Endothelial cell of umbilical vein (primary cell): ENCODE results near the gene ELL2. TPM values are rescaled to one million over a fixed set of nuclear protein-coding genes. Genes with fewer than 3 reads are reported as not detected.

Source experiments
- BruUV-seq: library from RNA; stranded (reverse); fragments of 400-500 nt; replicated peaks from 2 replicates; lab custom pipeline; 2021; lab: Mats Ljungman, UMichigan
- CTCF ChIA-PET: fragments of 300-600, 350-600 bp; sonication (Branson Sonifier 250); formaldehyde crosslinking; loops from one replicate; lab custom pipeline; 2021; ENCODE audit warnings: antibody characterized with exemption, inconsistent platforms; lab: Charles Lee
- POLR2A ChIA-PET: fragments of 300-600, 350-600 bp; sonication (Branson Sonifier 250); formaldehyde crosslinking; loops from one replicate; lab custom pipeline; 2021; ENCODE audit warnings: antibody characterized with exemption, inconsistent platforms; lab: Charles Lee
- DNase-seq: peaks from one replicate; pipeline ENCODE4 v3.0.0-alpha.2; 2011; ENCODE audit warnings: low read depth, low spot score
- FAIRE-seq: peaks from 2 replicates; lab custom pipeline; 2011; peaks lifted over from hg19 to GRCh38; lab: Jason Lieb, UNC
- H2AFZ ChIP-seq: 2 replicates; pipeline ENCODE4 v1.6.0; 2012; ENCODE audit warnings: low read depth, low read length, control low read depth, inconsistent platforms
- H3K27ac ChIP-seq: 2 replicates; pipeline ENCODE4 v1.5.1; 2011; ENCODE audit warnings: low read depth, mild to moderate bottlenecking, control low read depth, low read length, moderate library complexity; ENCODE audit not compliant: insufficient read depth
- H3K27me3 ChIP-seq, 2 experiments: 2 replicates each; pipeline versions ENCODE4 v1.6.0 to v1.6.1; 2011; ENCODE audit warnings: low read length in 2 of 2, mixed read lengths in 1 of 2; ENCODE audit not compliant: control insufficient read depth in 2 of 2, insufficient read depth in 2 of 2
- H3K36me3 ChIP-seq, 2 experiments: 2 replicates in 1 of 2; 3 replicates in 1 of 2; pipeline ENCODE4 v1.5.1; 2011; ENCODE audit warnings: low read length in 2 of 2, mild to moderate bottlenecking in 1 of 2, moderate library complexity in 1 of 2; ENCODE audit not compliant: control insufficient read depth in 2 of 2, insufficient read depth in 2 of 2; ENCODE audit errors: extremely low read depth in 1 of 2
- H3K4me1 ChIP-seq: 3 replicates; pipeline ENCODE4 v1.5.1; 2011; ENCODE audit warnings: mild to moderate bottlenecking, low read length; ENCODE audit not compliant: control insufficient read depth, insufficient read depth; ENCODE audit errors: extremely low read depth
- H3K4me2 ChIP-seq: 2 replicates; pipeline ENCODE4 v1.6.1; 2011; ENCODE audit warnings: low read length, control low read depth, mixed read lengths; ENCODE audit not compliant: insufficient read depth
- H3K4me3 ChIP-seq, 3 experiments: fragments of 200-600 bp in 1 of 3; sonication (generic), shearing (Covaris generic) in 1 of 3; replicated peaks in 1 of 3; 2 replicates each; pipeline ENCODE4 v1.5.1; 2011 to 2016; ENCODE audit warnings: control low read depth in 3 of 3, low read length in 3 of 3, mild to moderate bottlenecking in 2 of 3, inconsistent platforms in 1 of 3, low read depth in 1 of 3, moderate library complexity in 1 of 3; ENCODE audit not compliant: insufficient read depth in 1 of 3
- H3K79me2 ChIP-seq: 2 replicates; pipeline ENCODE4 v1.6.0; 2012; ENCODE audit warnings: low read length, inconsistent platforms; ENCODE audit not compliant: control insufficient read depth, insufficient read depth
- H3K9ac ChIP-seq: replicated peaks from 2 replicates; pipeline ENCODE3; 2011; ENCODE audit warnings: low read length, control low read depth; ENCODE audit not compliant: insufficient read depth; ENCODE audit errors: extremely low read depth
- H3K9me1 ChIP-seq: replicated peaks from 3 replicates; pipeline ENCODE4 v1.6.0; 2011; ENCODE audit warnings: mild to moderate bottlenecking, low read length; ENCODE audit not compliant: control insufficient read depth, insufficient read depth; ENCODE audit errors: extremely low read depth
- H3K9me3 ChIP-seq: replicated peaks from 2 replicates; pipeline ENCODE4 v1.5.1; 2012; ENCODE audit warnings: low read length, inconsistent platforms; ENCODE audit not compliant: control insufficient read depth, insufficient read depth
- H4K20me1 ChIP-seq: replicated peaks from 2 replicates; pipeline ENCODE3; 2011; ENCODE audit warnings: mild to moderate bottlenecking, low read length; ENCODE audit not compliant: control insufficient read depth, insufficient read depth; ENCODE audit errors: extremely low read depth
- EZH2 ChIP-seq: IDR thresholded peaks from 2 replicates; pipeline ENCODE4 v1.6.1; 2012; ENCODE audit warnings: borderline replicate concordance, low read depth, mild to moderate bottlenecking, moderate library complexity, low read length, inconsistent platforms; ENCODE audit not compliant: severe bottlenecking
- FOS ChIP-seq: IDR thresholded peaks from 2 replicates; pipeline ENCODE4 v1.6.1; 2011; ENCODE audit warnings: mild to moderate bottlenecking, low read length, moderate library complexity, borderline replicate concordance; ENCODE audit not compliant: insufficient read depth
- GATA2 ChIP-seq: IDR thresholded peaks from 2 replicates; pipeline ENCODE4 v1.7.0; 2011; ENCODE audit warnings: low read depth, mild to moderate bottlenecking, moderate library complexity, mixed read lengths, low read length; ENCODE audit not compliant: insufficient read length, insufficient read depth
- JUN ChIP-seq: IDR thresholded peaks from 2 replicates; pipeline ENCODE4 v1.6.1; 2011; ENCODE audit warnings: borderline replicate concordance, low read depth; ENCODE audit not compliant: insufficient read length, insufficient read depth
- MYC ChIP-seq: IDR thresholded peaks from one replicate; pipeline ENCODE4 v1.6.1; 2011; ENCODE audit warnings: mild to moderate bottlenecking, low read depth, low read length
- POLR2A ChIP-seq: IDR thresholded peaks from 2 replicates; pipeline ENCODE4 v1.6.1; 2012; ENCODE audit warnings: low read depth, mild to moderate bottlenecking, control low read depth, low read length
- POLR2AphosphoS5 ChIP-seq: IDR thresholded peaks from 2 replicates; pipeline ENCODE4 v1.6.1; 2012; ENCODE audit warnings: low read depth, mild to moderate bottlenecking, control low read depth, low read length, moderate library complexity; ENCODE audit not compliant: insufficient read depth
- dilution Hi-C: fragments of 300-500 bp; cut with MboI; formaldehyde crosslinking; loops from one replicate; pipeline ENCODE4 v1.15.0; 2019; ENCODE audit warnings: low sequenced_read_pairs; ENCODE audit not compliant: extremely low pct_ligation_motif_present
- intact Hi-C: fragments of 100-400 bp; cut with micrococcal nuclease; formaldehyde crosslinking; loops from one replicate; pipeline ENCODE4 v1.10.0; 2022
- polyA plus RNA-seq, 4 experiments: library from polyadenylated mRNA; depleted of rRNA in 3 of 4; stranded (reverse) in 3 of 4; unstranded in 1 of 4; fragments of >200 nt; gene quantifications; 2 replicates each; pipeline versions ENCODE4 v1.2.1 to v1.2.3, GENCODE V29; 2011 to 2012; ENCODE audit warnings: missing spikeins in 1 of 4
- total RNA-seq: library from RNA; stranded (reverse); gene quantifications from 2 replicates; pipeline ENCODE4 v1.2.3, GENCODE V29; 2021
- TF ChIP-seq, protein P1 (sequence below), 2 donors: IDR thresholded peaks; 1 replicate in 1 of 2; 2 replicates in 1 of 2; pipeline ENCODE4 v1.5.1; 2011; ENCODE audit warnings: low read length in 2 of 2, mild to moderate bottlenecking in 2 of 2, moderate library complexity in 2 of 2, control low read depth in 1 of 2, inconsistent platforms in 1 of 2, low read depth in 1 of 2; ENCODE audit not compliant: insufficient read depth in 1 of 2; ENCODE audit errors: extremely low read depth in 1 of 2
- TF ChIP-seq, protein P2 (sequence below): IDR thresholded peaks from 2 replicates; pipeline ENCODE4 v1.6.1; 2011; ENCODE audit not compliant: insufficient read depth, insufficient read length

Gene ELL2
- total and polyA plus RNA-seq, 2 donors (not counting 3 experiments of a cell fraction or from before 2014, with no cell fraction given), result 6.8 to 26.0 TPM

DNA sequence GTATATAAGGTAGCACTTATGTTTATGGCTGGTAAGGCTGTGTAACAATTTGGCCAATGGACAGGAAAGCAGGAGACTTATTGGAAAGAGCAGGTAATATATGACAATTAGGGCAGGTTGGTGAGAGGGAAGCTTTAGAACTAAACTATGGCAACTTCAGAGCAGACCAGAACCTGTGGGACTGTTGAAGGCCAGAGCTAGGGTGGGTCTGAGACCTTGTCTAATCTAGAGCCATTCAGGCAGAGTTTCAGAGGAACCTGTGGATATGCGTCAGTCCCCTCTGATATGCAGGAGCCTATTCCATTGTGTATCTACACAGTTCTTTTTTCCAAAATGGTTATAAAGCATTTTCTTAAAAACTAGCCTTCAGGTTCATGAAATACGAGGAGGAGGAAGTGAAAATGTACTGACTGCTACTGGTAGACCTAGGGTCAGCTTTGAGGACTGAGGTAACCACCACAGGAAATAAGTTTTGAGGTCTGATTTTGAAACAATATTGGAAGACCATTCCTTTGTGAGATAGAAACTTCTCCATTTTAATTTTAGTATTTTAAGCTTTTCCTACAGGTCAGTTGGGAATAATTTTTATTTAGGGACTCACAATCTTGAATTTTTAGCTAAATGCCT, 37.6 kb downstream of the ELL2 start:
- H2AFZ ChIP-seq, result no peak overlapping the region
- H3K27ac ChIP-seq, result no peak overlapping the region
- H3K9me1 ChIP-seq, result no peaks in the 10 kb centered on the region
- intact Hi-C loops (no loop called here), dilution Hi-C loops (no loop called here)
- no peaks in the 10 kb centered on the region for H4K20me1 ChIP-seq
- no peak for TF ChIP-seq JUN
- TF ChIP-seq FOS, result no peak
- TF ChIP-seq EZH2, result no peak
- TF ChIP-seq, protein P1, sequence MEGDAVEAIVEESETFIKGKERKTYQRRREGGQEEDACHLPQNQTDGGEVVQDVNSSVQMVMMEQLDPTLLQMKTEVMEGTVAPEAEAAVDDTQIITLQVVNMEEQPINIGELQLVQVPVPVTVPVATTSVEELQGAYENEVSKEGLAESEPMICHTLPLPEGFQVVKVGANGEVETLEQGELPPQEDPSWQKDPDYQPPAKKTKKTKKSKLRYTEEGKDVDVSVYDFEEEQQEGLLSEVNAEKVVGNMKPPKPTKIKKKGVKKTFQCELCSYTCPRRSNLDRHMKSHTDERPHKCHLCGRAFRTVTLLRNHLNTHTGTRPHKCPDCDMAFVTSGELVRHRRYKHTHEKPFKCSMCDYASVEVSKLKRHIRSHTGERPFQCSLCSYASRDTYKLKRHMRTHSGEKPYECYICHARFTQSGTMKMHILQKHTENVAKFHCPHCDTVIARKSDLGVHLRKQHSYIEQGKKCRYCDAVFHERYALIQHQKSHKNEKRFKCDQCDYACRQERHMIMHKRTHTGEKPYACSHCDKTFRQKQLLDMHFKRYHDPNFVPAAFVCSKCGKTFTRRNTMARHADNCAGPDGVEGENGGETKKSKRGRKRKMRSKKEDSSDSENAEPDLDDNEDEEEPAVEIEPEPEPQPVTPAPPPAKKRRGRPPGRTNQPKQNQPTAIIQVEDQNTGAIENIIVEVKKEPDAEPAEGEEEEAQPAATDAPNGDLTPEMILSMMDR (IDR thresholded peaks at IDR 0.05; ENCODE audit: extremely low read depth in 1 of 2, insufficient read depth in 1 of 2, low read depth in 1 of 2, low read length in 2 of 2), result no peak
- TF ChIP-seq, protein P2, sequence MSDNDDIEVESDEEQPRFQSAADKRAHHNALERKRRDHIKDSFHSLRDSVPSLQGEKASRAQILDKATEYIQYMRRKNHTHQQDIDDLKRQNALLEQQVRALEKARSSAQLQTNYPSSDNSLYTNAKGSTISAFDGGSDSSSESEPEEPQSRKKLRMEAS, result no peak
- no peak for TF ChIP-seq MYC
- no peak for TF ChIP-seq POLR2A
- TF ChIP-seq POLR2AphosphoS5, result no peak
- no peak for TF ChIP-seq GATA2
- H3K79me2 ChIP-seq, result peaks cover 12% of the 10 kb centered on the region
- no peaks in the 10 kb centered on the region for H3K36me3 ChIP-seq
- H3K27me3 ChIP-seq, result no peaks in the 10 kb centered on the region
- BruUV-seq, result no TSS peak
- ChIA-PET POLR2A (no interaction called here), CTCF (interaction anchor here (1.1 to 1.5 kb wide), 2 partner anchors 11 to 12 kb away, joined by 4 to 5 read pairs; no protein-coding TSS in a partner anchor)
- no peaks in the 10 kb centered on the region for H3K9me3 ChIP-seq
- H3K4me2 ChIP-seq, result no peak overlapping the region
- DNase-seq, result no peak
- no peak overlapping the region for H3K4me3 ChIP-seq
- no peak overlapping the region for H3K9ac ChIP-seq
- no peaks in the 10 kb centered on the region for H3K4me1 ChIP-seq
- FAIRE-seq, result no peak
